ENCODE data around the gene EPOP. TPM values are rescaled to one million over a fixed set of nuclear protein-coding genes. Genes with fewer than 3 reads are reported as not detected.

The EPOP gene
- total and polyA plus RNA-seq, 2 of the 13 experiments (the other 11 are each of a cell fraction or from before 2014, with no cell fraction given): 14.7 to 37.8 TPM

- TF ChIP-seq ARID5B (CRISPR knock-in tag; IDR thresholded peaks at IDR 0.05): peak; percentile 31; the same call in 1 of the 2 replicates
- TF ChIP-seq ZNF431 (CRISPR knock-in tag; IDR thresholded peaks at IDR 0.05; ENCODE audit: borderline replicate concordance, low read depth): no peak
- TF ChIP-seq NFIC (IDR thresholded peaks at IDR 0.05; ENCODE audit: low read length): no peak
- TF ChIP-seq KLF9 (CRISPR knock-in tag; IDR thresholded peaks at IDR 0.05; ENCODE audit: low read depth): no peak
- TF ChIP-seq TBL1XR1 (IDR thresholded peaks at IDR 0.05; ENCODE audit: borderline replicate concordance, low read length, partially characterized antibody): no peak
- peak; percentile 25; the same call in 1 of the 2 replicates for TF ChIP-seq ZNF574 (CRISPR knock-in tag; IDR thresholded peaks at IDR 0.05)
- no peak for TF ChIP-seq SNRNP70 (IDR thresholded peaks at IDR 0.05; ENCODE audit: low read depth, low read length)
- TF ChIP-seq ZNF20 (CRISPR knock-in tag; IDR thresholded peaks at IDR 0.05): 0 out of 2 replicates have a peak, but pooled peaks have one; percentile 48
- TF ChIP-seq CREB1 (IDR thresholded peaks at IDR 0.05): no peak
- TF ChIP-seq CREB1 (CRISPR knock-in tag; IDR thresholded peaks at IDR 0.05): 0 out of 2 replicates have a peak, but pooled peaks have one; percentile 36
- TF ChIP-seq, protein P1, sequence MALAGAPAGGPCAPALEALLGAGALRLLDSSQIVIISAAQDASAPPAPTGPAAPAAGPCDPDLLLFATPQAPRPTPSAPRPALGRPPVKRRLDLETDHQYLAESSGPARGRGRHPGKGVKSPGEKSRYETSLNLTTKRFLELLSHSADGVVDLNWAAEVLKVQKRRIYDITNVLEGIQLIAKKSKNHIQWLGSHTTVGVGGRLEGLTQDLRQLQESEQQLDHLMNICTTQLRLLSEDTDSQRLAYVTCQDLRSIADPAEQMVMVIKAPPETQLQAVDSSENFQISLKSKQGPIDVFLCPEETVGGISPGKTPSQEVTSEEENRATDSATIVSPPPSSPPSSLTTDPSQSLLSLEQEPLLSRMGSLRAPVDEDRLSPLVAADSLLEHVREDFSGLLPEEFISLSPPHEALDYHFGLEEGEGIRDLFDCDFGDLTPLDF (CRISPR knock-in tag; IDR thresholded peaks at IDR 0.05): no peak
- peak; percentile 71; the same call in 1 of the 2 replicates for TF ChIP-seq ZNF318 (CRISPR knock-in tag; IDR thresholded peaks at IDR 0.05)
Observed at GRCh38 chr17:38705803-38706504, 31.2 kb upstream of the EPOP start (continued).
